Stomach (tissue), 4 donors: ENCODE data around the gene FTO.

Experiments
- CTCF ChIP-seq, 7 experiments: fragments of 450-650 bp in 4 of 7; fragments of 200-600 bp in 3 of 7; sonication (generic) in 3 of 7; IDR thresholded peaks; one replicate each; pipeline ENCODE4 v1.5.1; 2016 to 2019; ENCODE audit warnings: antibody characterized with exemption in 7 of 7, control low read depth in 2 of 7, mild to moderate bottlenecking in 1 of 7
- POLR2AphosphoS5 ChIP-seq, 3 donors: sonication (generic); formaldehyde crosslinking; IDR thresholded peaks; one replicate each; pipeline ENCODE4 v1.6.1; 2016; ENCODE audit warnings: antibody characterized with exemption in 3 of 3

- TF ChIP-seq CTCF (IDR thresholded peaks at IDR 0.05): no peak
- no peak for TF ChIP-seq POLR2AphosphoS5 (IDR thresholded peaks at IDR 0.05)
Measured at GRCh38 chr16:53849994-53850393, 146.0 kb downstream of the FTO start.
